ENCODE measurements around the gene C1QL2. TPM values are rescaled to one million over a fixed set of nuclear protein-coding genes. Genes with fewer than 3 reads are reported as not detected.

The C1QL2 gene
- total and polyA plus RNA-seq, 4 donors: 0.03 to 0.31 TPM; not detected in 2

DNA sequence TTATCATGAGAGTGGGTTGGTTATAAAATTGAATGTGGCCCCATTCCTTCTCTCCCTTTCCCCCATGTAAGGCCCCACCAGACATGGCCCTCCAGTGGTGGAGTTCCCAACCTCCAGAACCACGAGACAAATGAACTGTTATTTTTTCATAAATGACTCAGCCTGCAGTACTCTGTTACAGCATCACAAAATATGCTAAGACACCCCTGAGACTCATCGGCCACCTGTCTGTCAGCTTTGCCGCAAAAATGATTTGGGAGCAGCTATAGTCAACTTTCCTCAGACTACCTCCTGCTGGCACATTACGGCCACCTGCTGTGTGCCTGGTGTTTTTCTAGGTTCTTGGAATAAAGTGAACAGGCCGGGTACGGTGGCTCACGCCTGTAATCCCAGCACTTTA is 21.4 kb upstream of the C1QL2 start:
- Histone ChIP-seq H3K9ac (ENCODE audit: insufficient read depth in 1 of 2, low read length in 2 of 2) (no peak overlapping the region), H3K4me1 (ENCODE audit: control insufficient read depth in 5 of 5, insufficient read depth in 5 of 5, low read length in 5 of 5) (no peaks in the 10 kb centered on the region), H3K27me3 (ENCODE audit: control insufficient read depth in 3 of 3, insufficient read depth in 3 of 3, low read length in 2 of 3) (no peaks in the 10 kb centered on the region), H3K9me3 (ENCODE audit: control insufficient read depth in 4 of 4, insufficient read depth in 3 of 4, low read length in 3 of 4) (no peaks in the 10 kb centered on the region), H3K4me3 (no peak overlapping the region), H3K27ac (ENCODE audit: low read depth in 1 of 2, low read length in 1 of 2) (no peak overlapping the region), H3K36me3 (ENCODE audit: control insufficient read depth in 4 of 4, insufficient read depth in 4 of 4, low read length in 4 of 4) (no peaks in the 10 kb centered on the region)
- ATAC-seq (ENCODE audit: insufficient read depth, low FRiP score): no peak
- 83 to 91% methylated on average over 7 of the region's 7 CpGs for WGBS, 2 donors
- DNase-seq: no peak
- TF ChIP-seq, protein P1, sequence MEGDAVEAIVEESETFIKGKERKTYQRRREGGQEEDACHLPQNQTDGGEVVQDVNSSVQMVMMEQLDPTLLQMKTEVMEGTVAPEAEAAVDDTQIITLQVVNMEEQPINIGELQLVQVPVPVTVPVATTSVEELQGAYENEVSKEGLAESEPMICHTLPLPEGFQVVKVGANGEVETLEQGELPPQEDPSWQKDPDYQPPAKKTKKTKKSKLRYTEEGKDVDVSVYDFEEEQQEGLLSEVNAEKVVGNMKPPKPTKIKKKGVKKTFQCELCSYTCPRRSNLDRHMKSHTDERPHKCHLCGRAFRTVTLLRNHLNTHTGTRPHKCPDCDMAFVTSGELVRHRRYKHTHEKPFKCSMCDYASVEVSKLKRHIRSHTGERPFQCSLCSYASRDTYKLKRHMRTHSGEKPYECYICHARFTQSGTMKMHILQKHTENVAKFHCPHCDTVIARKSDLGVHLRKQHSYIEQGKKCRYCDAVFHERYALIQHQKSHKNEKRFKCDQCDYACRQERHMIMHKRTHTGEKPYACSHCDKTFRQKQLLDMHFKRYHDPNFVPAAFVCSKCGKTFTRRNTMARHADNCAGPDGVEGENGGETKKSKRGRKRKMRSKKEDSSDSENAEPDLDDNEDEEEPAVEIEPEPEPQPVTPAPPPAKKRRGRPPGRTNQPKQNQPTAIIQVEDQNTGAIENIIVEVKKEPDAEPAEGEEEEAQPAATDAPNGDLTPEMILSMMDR (IDR thresholded peaks at IDR 0.05; ENCODE audit: control extremely low read depth, extremely low read depth): no peak

- WGBS, 2 donors: 61 to 67% methylated on average over 2 of the region's 2 CpGs
- Histone ChIP-seq H3K9me3 (ENCODE audit: control insufficient read depth in 4 of 4, insufficient read depth in 3 of 4, low read length in 3 of 4) (no peaks in the 10 kb centered on the region), H3K9ac (ENCODE audit: insufficient read depth in 1 of 2, low read length in 2 of 2) (no peak overlapping the region), H3K4me1 (ENCODE audit: control insufficient read depth in 5 of 5, insufficient read depth in 5 of 5, low read length in 5 of 5) (no peaks in the 10 kb centered on the region), H3K27ac (ENCODE audit: low read depth in 1 of 2, low read length in 1 of 2) (no peak overlapping the region), H3K36me3 (ENCODE audit: control insufficient read depth in 4 of 4, insufficient read depth in 4 of 4, low read length in 4 of 4) (no peaks in the 10 kb centered on the region), H3K4me3 (no peak overlapping the region), H3K27me3 (ENCODE audit: control insufficient read depth in 3 of 3, insufficient read depth in 3 of 3, low read length in 2 of 3) (no peaks in the 10 kb centered on the region)
- no peak for DNase-seq
- TF ChIP-seq, protein P1 (IDR thresholded peaks at IDR 0.05; ENCODE audit: control extremely low read depth, extremely low read depth): no peak
- ATAC-seq (ENCODE audit: insufficient read depth, low FRiP score): no peak
Measured at GRCh38 chr2:119179202-119179601, 20.7 kb upstream of the C1QL2 start.

DNA sequence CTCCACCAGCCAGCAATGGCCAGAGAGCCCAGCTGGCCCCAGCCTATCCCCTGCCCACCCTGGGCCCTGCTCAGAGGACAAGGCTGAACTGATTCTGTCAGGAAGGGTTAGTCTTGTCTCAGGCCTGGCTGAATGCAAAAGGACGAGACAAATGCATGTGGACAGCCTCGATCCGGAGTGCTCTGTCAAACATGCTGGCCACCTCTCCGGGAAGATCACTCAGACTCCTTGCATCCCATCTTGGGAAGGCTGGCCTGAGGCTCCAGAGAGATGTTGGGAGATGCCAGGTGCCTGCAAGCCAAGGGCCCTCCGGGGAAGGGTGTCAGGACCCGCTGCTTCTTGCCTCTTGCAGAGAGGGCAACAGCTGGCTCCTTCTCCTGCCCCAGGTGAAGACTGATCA is 20.2 kb upstream of the C1QL2 start:
- H3K4me1 ChIP-seq (ENCODE audit: control insufficient read depth in 5 of 5, insufficient read depth in 5 of 5, low read length in 5 of 5): no peaks in the 10 kb centered on the region
- ATAC-seq (ENCODE audit: insufficient read depth, low FRiP score) (no peak), DNase-seq (no peak)
- no peaks in the 10 kb centered on the region for H3K36me3 ChIP-seq (ENCODE audit: control insufficient read depth in 4 of 4, insufficient read depth in 4 of 4, low read length in 4 of 4)
- H3K27me3 ChIP-seq (ENCODE audit: control insufficient read depth in 3 of 3, insufficient read depth in 3 of 3, low read length in 2 of 3): no peaks in the 10 kb centered on the region
- no peaks in the 10 kb centered on the region for H3K9me3 ChIP-seq (ENCODE audit: control insufficient read depth in 4 of 4, insufficient read depth in 3 of 4, low read length in 3 of 4)
- H3K27ac ChIP-seq (ENCODE audit: low read depth in 1 of 2, low read length in 1 of 2): no peak overlapping the region
- TF ChIP-seq, protein P1 (IDR thresholded peaks at IDR 0.05; ENCODE audit: control extremely low read depth, extremely low read depth): no peak
- WGBS, 2 donors: 92 to 93% methylated on average over 6 of the region's 6 CpGs
- H3K4me3 ChIP-seq: no peak overlapping the region
- no peak overlapping the region for H3K9ac ChIP-seq (ENCODE audit: insufficient read depth in 1 of 2, low read length in 2 of 2)

- Histone ChIP-seq H3K4me1 (ENCODE audit: control insufficient read depth in 5 of 5, insufficient read depth in 5 of 5, low read length in 5 of 5) (no peaks in the 10 kb centered on the region), H3K9me3 (ENCODE audit: control insufficient read depth in 4 of 4, insufficient read depth in 3 of 4, low read length in 3 of 4) (no peaks in the 10 kb centered on the region), H3K36me3 (ENCODE audit: control insufficient read depth in 4 of 4, insufficient read depth in 4 of 4, low read length in 4 of 4) (no peaks in the 10 kb centered on the region), H3K27me3 (ENCODE audit: control insufficient read depth in 3 of 3, insufficient read depth in 3 of 3, low read length in 2 of 3) (no peaks in the 10 kb centered on the region), H3K4me3 (no peak overlapping the region), H3K9ac (ENCODE audit: insufficient read depth in 1 of 2, low read length in 2 of 2) (no peak overlapping the region), H3K27ac (ENCODE audit: low read depth in 1 of 2, low read length in 1 of 2) (no peak overlapping the region)
- TF ChIP-seq, protein P1 (IDR thresholded peaks at IDR 0.05; ENCODE audit: control extremely low read depth, extremely low read depth): no peak
- no peak for DNase-seq
- ATAC-seq (ENCODE audit: insufficient read depth, low FRiP score): no peak
- 52 to 67% methylated on average over 3 to 4 of the region's 4 CpGs for WGBS, 2 donors
Measured at GRCh38 chr2:119177838-119178190, 19.3 kb upstream of the C1QL2 start.
